Measurements from ENCODE around the gene CIAO3. TPM values are rescaled to one million over a fixed set of nuclear protein-coding genes. Genes with fewer than 3 reads are reported as not detected.

CIAO3 gene
- total RNA-seq = 27.3 and 44.3 TPM in 2 replicates

GRCh38 chr16:740764-741505 is at the start of gene CIAO3:
Gene CIAO3, minus strand, starts transcription at chr16:740997. Its CDS starts 12 bp downstream, at chr16:740985.

GRCh38 chr16:788399-789126 is 47.8 kb upstream of the CIAO3 start, which contains the start of gene CHTF18:
Gene CHTF18, plus strand, starts transcription at chr16:788620. Its CDS starts 65 bp downstream, at chr16:788685.

GRCh38 chr16:787978-788398 is 47.2 kb upstream of the CIAO3 start, which contains the start of gene RPUSD1:
Gene RPUSD1, minus strand, starts transcription at chr16:788381. Its CDS starts 644 bp downstream, at chr16:787737.

GRCh38 chr16:760545-761343 is 19.9 kb upstream of the CIAO3 start, which contains the start of gene MSLN:
Gene MSLN, plus strand, starts transcription at chr16:760734. Its CDS starts 1,947 bp downstream, at chr16:762681.

GRCh38 chr16:726438-727290 is 14.1 kb downstream of the CIAO3 start, which contains the start of the genes CCDC78 and HAGHL:
Gene CCDC78, minus strand, starts transcription at chr16:726443. Its CDS starts 76 bp downstream, at chr16:726367.
Gene HAGHL, plus strand, starts transcription at chr16:727106. Its CDS starts 404 bp downstream, at chr16:727510.

GRCh38 chr16:720990-721764 is 19.6 kb downstream of the CIAO3 start, which contains the start of gene ANTKMT:
Gene ANTKMT, plus strand, starts transcription at chr16:721146. Its CDS starts 129 bp downstream, at chr16:721275.

GRCh38 chr16:714558-715476 is 26.0 kb downstream of the CIAO3 start, which contains the start of gene METRN:
Gene METRN, plus strand, starts transcription at chr16:715118. Its CDS starts 172 bp downstream, at chr16:715290.

GRCh38 chr16:705431-706188 is 35.2 kb downstream of the CIAO3 start, which contains the start of gene FBXL16:
Gene FBXL16, minus strand, starts transcription at chr16:705801. Its CDS starts 8,396 bp downstream, at chr16:697405.

GRCh38 chr16:684071-684794 is 56.6 kb downstream of the CIAO3 start, which contains the start of gene JMJD8:
Gene JMJD8, minus strand, starts transcription at chr16:684334. Its CDS starts 15 bp downstream, at chr16:684319.

GRCh38 chr16:679814-680624 is 60.8 kb downstream of the CIAO3 start, which contains the start of gene STUB1:
Gene STUB1, plus strand, starts transcription at chr16:680410. Its CDS starts 116 bp downstream, at chr16:680526.

Other genes starting within 250 kb of the CIAO3 start
- gene CAPN15, start 213.3 kb downstream of the CIAO3 start, total RNA-seq = 33.5 and 52.9 TPM in 2 replicates
- not detected in 2 replicates for gene PRR35, start 180.6 kb downstream of the CIAO3 start, total RNA-seq
- 3.1 and 4.7 TPM in 2 replicates for gene NHLRC4, start 174.0 kb downstream of the CIAO3 start, total RNA-seq
- 32.3 and 38.7 TPM in 2 replicates for gene PIGQ, start 171.0 kb downstream of the CIAO3 start, total RNA-seq
- 13.2 and 17.4 TPM in 2 replicates for gene RAB40C, start 150.9 kb downstream of the CIAO3 start, total RNA-seq
- gene WFIKKN1, start 110.0 kb downstream of the CIAO3 start, total RNA-seq = 0.29 and 0.50 TPM in 2 replicates
- 91.2 and 122 TPM in 2 replicates for gene METTL26, start 104.7 kb downstream of the CIAO3 start, total RNA-seq
- 11.8 and 20.3 TPM in 2 replicates for gene MCRIP2, start 99.2 kb downstream of the CIAO3 start, total RNA-seq
- 9.4 and 16.3 TPM in 2 replicates for gene WDR90, start 91.6 kb downstream of the CIAO3 start, total RNA-seq
- gene RHOT2, start 72.9 kb downstream of the CIAO3 start, total RNA-seq = 51.6 and 57.7 TPM in 2 replicates
- gene RHBDL1, start 65.3 kb downstream of the CIAO3 start, total RNA-seq = 4.8 and 9.4 TPM in 2 replicates
- gene STUB1, start 60.6 kb downstream of the CIAO3 start, total RNA-seq = 126 and 174 TPM in 2 replicates
- 31.0 and 55.1 TPM in 2 replicates for gene JMJD8, start 56.7 kb downstream of the CIAO3 start, total RNA-seq
- 8.3 and 10.3 TPM in 2 replicates for gene WDR24, start 50.6 kb downstream of the CIAO3 start, total RNA-seq
- gene FBXL16, start 35.2 kb downstream of the CIAO3 start, total RNA-seq = 0.17 and 0.29 TPM in 2 replicates
- 57.7 and 136 TPM in 2 replicates for gene METRN, start 25.9 kb downstream of the CIAO3 start, total RNA-seq
- gene ANTKMT, start 19.9 kb downstream of the CIAO3 start, total RNA-seq = 31.3 and 37.1 TPM in 2 replicates
- 1.6 and 3.8 TPM in 2 replicates for gene CCDC78, start 14.6 kb downstream of the CIAO3 start, total RNA-seq
- gene HAGHL, start 13.9 kb downstream of the CIAO3 start, total RNA-seq = 16.4 and 21.5 TPM in 2 replicates
- gene MSLN, start 19.7 kb upstream of the CIAO3 start, total RNA-seq = 0.17 TPM in 1 of 2 replicates, not detected in the other
- 20.5 and 29.6 TPM in 2 replicates for gene RPUSD1, start 47.4 kb upstream of the CIAO3 start, total RNA-seq
- 6.9 and 18.3 TPM in 2 replicates for gene CHTF18, start 47.6 kb upstream of the CIAO3 start, total RNA-seq
- not detected in 2 replicates for gene GNG13, start 59.7 kb upstream of the CIAO3 start, total RNA-seq
- gene LMF1, start 230.0 kb upstream of the CIAO3 start, total RNA-seq = 22.7 and 36.4 TPM in 2 replicates
- gene SOX8, start 240.8 kb upstream of the CIAO3 start, total RNA-seq = under 0.01 and 0.17 TPM in 2 replicates

Data from smooth muscle cell of trachea (primary cell).